Gastroesophageal sphincter (tissue), 3 donors: ENCODE measurements around the gene ADAM8.

ENCODE experiments used
- EP300 ChIP-seq: sonication (generic); formaldehyde crosslinking; IDR thresholded peaks from one replicate; pipeline ENCODE4 v1.6.1; 2017; ENCODE audit warnings: antibody characterized with exemption, mild to moderate bottlenecking
- POLR2A ChIP-seq, 2 donors: fragments of 450-650 bp; IDR thresholded peaks; one replicate each; pipeline ENCODE4 v1.6.1; 2017; ENCODE audit warnings: antibody characterized with exemption in 2 of 2, mild to moderate bottlenecking in 2 of 2, moderate library complexity in 1 of 2
- POLR2AphosphoS5 ChIP-seq: sonication (generic); formaldehyde crosslinking; IDR thresholded peaks from one replicate; pipeline ENCODE4 v1.6.1; 2017; ENCODE audit warnings: antibody characterized with exemption
- TF ChIP-seq, protein P1 (sequence below), 4 experiments: fragments of 200-600 bp in 2 of 4; fragments of 450-650 bp in 2 of 4; sonication (generic) in 1 of 4; IDR thresholded peaks; one replicate each; pipeline ENCODE4 v1.5.1; 2017 to 2019; ENCODE audit warnings: antibody characterized with exemption in 4 of 4, mild to moderate bottlenecking in 2 of 4, moderate library complexity in 2 of 4

DNA sequence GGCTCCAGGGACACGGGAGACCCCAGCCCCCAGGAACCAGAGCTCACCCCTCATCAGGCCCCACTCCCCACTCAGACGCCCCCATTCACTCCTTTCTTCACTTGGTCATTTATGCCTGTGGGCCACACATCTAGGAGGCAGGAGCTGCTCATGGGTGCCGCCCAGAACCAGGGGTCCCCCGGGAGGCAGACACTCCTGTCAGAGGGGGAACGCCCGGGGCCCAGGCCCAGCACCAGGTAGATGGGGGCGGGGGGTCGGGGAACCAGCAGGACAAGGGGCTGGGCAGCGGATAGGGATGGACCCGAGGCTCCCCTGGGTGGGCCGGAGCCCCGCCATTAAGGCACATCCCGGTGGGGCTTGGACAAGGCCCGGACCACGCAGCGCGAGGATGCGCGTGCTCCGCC is 48.2 kb upstream of the ADAM8 start:
- TF ChIP-seq, protein P1, sequence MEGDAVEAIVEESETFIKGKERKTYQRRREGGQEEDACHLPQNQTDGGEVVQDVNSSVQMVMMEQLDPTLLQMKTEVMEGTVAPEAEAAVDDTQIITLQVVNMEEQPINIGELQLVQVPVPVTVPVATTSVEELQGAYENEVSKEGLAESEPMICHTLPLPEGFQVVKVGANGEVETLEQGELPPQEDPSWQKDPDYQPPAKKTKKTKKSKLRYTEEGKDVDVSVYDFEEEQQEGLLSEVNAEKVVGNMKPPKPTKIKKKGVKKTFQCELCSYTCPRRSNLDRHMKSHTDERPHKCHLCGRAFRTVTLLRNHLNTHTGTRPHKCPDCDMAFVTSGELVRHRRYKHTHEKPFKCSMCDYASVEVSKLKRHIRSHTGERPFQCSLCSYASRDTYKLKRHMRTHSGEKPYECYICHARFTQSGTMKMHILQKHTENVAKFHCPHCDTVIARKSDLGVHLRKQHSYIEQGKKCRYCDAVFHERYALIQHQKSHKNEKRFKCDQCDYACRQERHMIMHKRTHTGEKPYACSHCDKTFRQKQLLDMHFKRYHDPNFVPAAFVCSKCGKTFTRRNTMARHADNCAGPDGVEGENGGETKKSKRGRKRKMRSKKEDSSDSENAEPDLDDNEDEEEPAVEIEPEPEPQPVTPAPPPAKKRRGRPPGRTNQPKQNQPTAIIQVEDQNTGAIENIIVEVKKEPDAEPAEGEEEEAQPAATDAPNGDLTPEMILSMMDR (IDR thresholded peaks at IDR 0.05): no peak
- TF ChIP-seq POLR2A (IDR thresholded peaks at IDR 0.05): no peak
- no peak for TF ChIP-seq POLR2AphosphoS5
- TF ChIP-seq EP300: no peak
